Neural cell (in vitro differentiated cells): ENCODE measurements around the gene ZFP36L2. TPM values are rescaled to one million over a fixed set of nuclear protein-coding genes. Genes with fewer than 3 reads are reported as not detected.

Experiments
- H2AFZ ChIP-seq: fragments of 200-600, 300-800 bp; sonication (generic), shearing (Covaris generic); 2 replicates; pipeline ENCODE4 v1.6.0; 2014; ENCODE audit warnings: low read depth, mild to moderate bottlenecking, antibody characterized with exemption, low read length, moderate library complexity
- H3F3A ChIP-seq: fragments of 200-600 bp; shearing (Covaris generic); 2 replicates; pipeline ENCODE4 v1.6.1; 2016; ENCODE audit warnings: mild to moderate bottlenecking, moderate library complexity, mixed read lengths, antibody characterized with exemption, low read length; ENCODE audit not compliant: insufficient read depth, poor library complexity, severe bottlenecking
- H3K27ac ChIP-seq: fragments of 200-600, 300-800 bp; sonication (generic), shearing (Covaris generic); 2 replicates; pipeline ENCODE4 v1.5.1; 2014; ENCODE audit warnings: mild to moderate bottlenecking, low read length, moderate library complexity
- H3K27me3 ChIP-seq: fragments of 300-800, 200-600 bp; sonication (generic), shearing (Covaris generic); 2 replicates; pipeline ENCODE4 v1.6.0; 2014; ENCODE audit warnings: mild to moderate bottlenecking, low read depth, low read length, moderate library complexity; ENCODE audit not compliant: insufficient read depth
- H3K36me3 ChIP-seq: fragments of 300-800, 200-600 bp; sonication (generic), shearing (Covaris generic); 2 replicates; pipeline ENCODE4 v1.5.1; 2014; ENCODE audit warnings: mild to moderate bottlenecking, antibody characterized with exemption, low read length, moderate library complexity; ENCODE audit not compliant: insufficient read depth
- H3K4me2 ChIP-seq: fragments of 300-800, 200-600 bp; sonication (generic), shearing (Covaris generic); 2 replicates; pipeline ENCODE4 v1.6.0; 2014; ENCODE audit warnings: mild to moderate bottlenecking, low read length
- H3K4me3 ChIP-seq: fragments of 300-800, 200-600 bp; sonication (generic), shearing (Covaris generic); 2 replicates; pipeline ENCODE4 v1.5.1; 2014; ENCODE audit warnings: mild to moderate bottlenecking, low read length, moderate library complexity
- H3K79me2 ChIP-seq: fragments of 200-600 bp; shearing (Covaris generic); replicated peaks from 2 replicates; pipeline ENCODE4 v1.6.0; 2014; ENCODE audit warnings: mild to moderate bottlenecking, low read length, moderate library complexity; ENCODE audit not compliant: insufficient read depth
- H3K9ac ChIP-seq: fragments of 300-800, 200-600 bp; sonication (generic), shearing (Covaris generic); 2 replicates; pipeline ENCODE4 v1.6.1; 2016; ENCODE audit warnings: mild to moderate bottlenecking, low read length, mixed read lengths
- H3K9me2 ChIP-seq: fragments of 200-600 bp; shearing (Covaris generic); 2 replicates; pipeline ENCODE4 v1.6.1; 2016; ENCODE audit warnings: mild to moderate bottlenecking, low read length, mixed read lengths; ENCODE audit not compliant: insufficient read depth
- H3K9me3 ChIP-seq: fragments of 200-600, 300-800 bp; sonication (generic), shearing (Covaris generic); 2 replicates; pipeline ENCODE4 v1.6.1; 2016; ENCODE audit warnings: mild to moderate bottlenecking, mixed run types, low read length, moderate library complexity, mixed read lengths
- H4K20me1 ChIP-seq: fragments of 200-600 bp; shearing (Covaris generic); 2 replicates; pipeline ENCODE4 v1.6.1; 2016; ENCODE audit warnings: mild to moderate bottlenecking, mixed run types; ENCODE audit not compliant: insufficient read depth
- CTCF ChIP-seq: fragments of 450-650 bp; IDR thresholded peaks from 2 replicates; pipeline ENCODE4 v1.5.1; 2014; ENCODE audit warnings: antibody characterized with exemption, mild to moderate bottlenecking, moderate library complexity; ENCODE audit not compliant: poor library complexity, severe bottlenecking
- EP300 ChIP-seq: fragments of 450-650 bp; conservative IDR thresholded peaks from 2 replicates; pipeline ENCODE4 v1.6.1; 2014; ENCODE audit warnings: antibody characterized with exemption, mild to moderate bottlenecking, moderate library complexity; ENCODE audit not compliant: poor library complexity, severe bottlenecking
- EZH2 ChIP-seq: fragments of 200-600, 300-800 bp; shearing (Covaris generic), sonication (generic); IDR thresholded peaks from 2 replicates; pipeline ENCODE4 v1.6.1; 2014; ENCODE audit warnings: antibody characterized with exemption, low read length, borderline replicate concordance, mild to moderate bottlenecking; ENCODE audit not compliant: insufficient read depth, poor library complexity, severe bottlenecking
- MXI1 ChIP-seq: fragments of 450-650 bp; conservative IDR thresholded peaks from 2 replicates; pipeline ENCODE4 v1.6.1; 2014; ENCODE audit warnings: antibody characterized with exemption, mild to moderate bottlenecking; ENCODE audit not compliant: poor library complexity, severe bottlenecking
- POLR2AphosphoS5 ChIP-seq: IDR thresholded peaks from 2 replicates; pipeline ENCODE4 v1.6.1; 2012
- RAD21 ChIP-seq: fragments of 450-650 bp; conservative IDR thresholded peaks from 2 replicates; pipeline ENCODE4 v1.6.1; 2014; ENCODE audit warnings: antibody characterized with exemption, mild to moderate bottlenecking, moderate library complexity
- SMC3 ChIP-seq: fragments of 450-650 bp; conservative IDR thresholded peaks from 2 replicates; pipeline ENCODE4 v1.6.1; 2014; ENCODE audit warnings: antibody characterized with exemption, mild to moderate bottlenecking, moderate library complexity; ENCODE audit not compliant: poor library complexity
- TAF1 ChIP-seq: IDR thresholded peaks from 2 replicates; pipeline ENCODE4 v1.6.1; 2012; ENCODE audit warnings: low read depth
- polyA plus RNA-seq: library from polyadenylated mRNA; depleted of rRNA; stranded (reverse); fragments of >200 nt; gene quantifications from 2 replicates; pipeline ENCODE4 v1.2.3, GENCODE V29; 2014
- TF ChIP-seq, protein P1 (sequence below): IDR thresholded peaks from 2 replicates; pipeline ENCODE4 v1.6.1; 2012; ENCODE audit warnings: borderline replicate concordance

Gene ZFP36L2
- polyA plus RNA-seq, 1 donor from 2014 or later = 0.33 TPM

DNA sequence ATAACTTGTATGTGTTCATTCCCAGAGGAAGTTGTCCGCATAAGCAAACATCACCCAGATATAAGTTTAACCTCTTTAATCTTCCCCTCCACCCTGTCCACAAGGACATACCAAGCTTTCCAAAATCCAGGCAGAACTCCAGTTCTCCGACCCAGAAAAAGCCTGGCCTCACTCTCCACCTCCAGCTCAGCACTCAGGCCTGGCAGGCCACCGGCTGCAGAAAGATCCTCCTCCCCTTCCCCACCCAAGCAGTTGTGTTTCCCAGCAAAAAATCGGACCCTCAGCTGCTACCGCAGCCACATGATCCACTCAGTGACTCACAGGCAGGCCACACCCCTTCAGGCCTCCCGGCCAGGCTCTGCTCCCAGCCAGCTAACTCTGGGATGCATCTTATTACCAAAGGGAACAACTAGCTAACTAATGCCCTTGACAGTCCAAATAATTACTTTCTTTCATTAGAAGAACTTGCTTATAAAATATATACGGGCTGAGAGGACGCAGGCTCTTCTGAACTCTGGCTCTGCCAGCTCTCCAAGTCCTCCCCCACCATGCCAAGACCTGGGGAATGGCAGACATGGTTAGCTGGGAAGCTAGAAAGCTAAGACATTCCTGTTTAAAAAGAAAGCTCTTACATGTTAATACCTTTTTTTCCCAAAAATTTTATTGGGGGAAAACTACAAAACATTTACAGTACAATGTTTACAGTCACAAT is 4.5 kb downstream of the ZFP36L2 start:
- Histone ChIP-seq H3K9ac (no peak overlapping the region), H3K27ac (no peak overlapping the region), H4K20me1 (no peaks in the 10 kb centered on the region), H3K9me2 (no peaks in the 10 kb centered on the region), H3K79me2 (peaks cover 9% of the 10 kb centered on the region), H3F3A (peaks cover 6% of the 10 kb centered on the region), H3K9me3 (peaks cover 8% of the 10 kb centered on the region), H3K4me2 (no peak overlapping the region), H2AFZ (no peak overlapping the region), H3K4me3 (no peak overlapping the region), H3K27me3 (peaks cover 32% of the 10 kb centered on the region), H3K36me3 (no peaks in the 10 kb centered on the region)
- TF ChIP-seq TAF1 (no peak), EP300 (no peak), CTCF (no peak), EZH2 (no peak), MXI1 (no peak), RAD21 (no peak), SMC3 (no peak), POLR2AphosphoS5 (no peak)
- TF ChIP-seq, protein P1, sequence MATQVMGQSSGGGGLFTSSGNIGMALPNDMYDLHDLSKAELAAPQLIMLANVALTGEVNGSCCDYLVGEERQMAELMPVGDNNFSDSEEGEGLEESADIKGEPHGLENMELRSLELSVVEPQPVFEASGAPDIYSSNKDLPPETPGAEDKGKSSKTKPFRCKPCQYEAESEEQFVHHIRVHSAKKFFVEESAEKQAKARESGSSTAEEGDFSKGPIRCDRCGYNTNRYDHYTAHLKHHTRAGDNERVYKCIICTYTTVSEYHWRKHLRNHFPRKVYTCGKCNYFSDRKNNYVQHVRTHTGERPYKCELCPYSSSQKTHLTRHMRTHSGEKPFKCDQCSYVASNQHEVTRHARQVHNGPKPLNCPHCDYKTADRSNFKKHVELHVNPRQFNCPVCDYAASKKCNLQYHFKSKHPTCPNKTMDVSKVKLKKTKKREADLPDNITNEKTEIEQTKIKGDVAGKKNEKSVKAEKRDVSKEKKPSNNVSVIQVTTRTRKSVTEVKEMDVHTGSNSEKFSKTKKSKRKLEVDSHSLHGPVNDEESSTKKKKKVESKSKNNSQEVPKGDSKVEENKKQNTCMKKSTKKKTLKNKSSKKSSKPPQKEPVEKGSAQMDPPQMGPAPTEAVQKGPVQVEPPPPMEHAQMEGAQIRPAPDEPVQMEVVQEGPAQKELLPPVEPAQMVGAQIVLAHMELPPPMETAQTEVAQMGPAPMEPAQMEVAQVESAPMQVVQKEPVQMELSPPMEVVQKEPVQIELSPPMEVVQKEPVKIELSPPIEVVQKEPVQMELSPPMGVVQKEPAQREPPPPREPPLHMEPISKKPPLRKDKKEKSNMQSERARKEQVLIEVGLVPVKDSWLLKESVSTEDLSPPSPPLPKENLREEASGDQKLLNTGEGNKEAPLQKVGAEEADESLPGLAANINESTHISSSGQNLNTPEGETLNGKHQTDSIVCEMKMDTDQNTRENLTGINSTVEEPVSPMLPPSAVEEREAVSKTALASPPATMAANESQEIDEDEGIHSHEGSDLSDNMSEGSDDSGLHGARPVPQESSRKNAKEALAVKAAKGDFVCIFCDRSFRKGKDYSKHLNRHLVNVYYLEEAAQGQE = no peak

GRCh38 chr2:43221124-43221762 is 5.2 kb downstream of the ZFP36L2 start:
- H3K4me3 ChIP-seq = no peak overlapping the region
- H3K9ac ChIP-seq = no peak overlapping the region
- TF ChIP-seq SMC3 (no peak), RAD21 (no peak), EP300 (no peak), MXI1 (no peak), TAF1 (no peak), CTCF (no peak), POLR2AphosphoS5 (no peak), EZH2 (no peak)
- TF ChIP-seq, protein P1 = no peak
- H3K79me2 ChIP-seq = peaks cover 9% of the 10 kb centered on the region
- no peaks in the 10 kb centered on the region for H4K20me1 ChIP-seq
- no peak overlapping the region for H3K27ac ChIP-seq
- H3K9me2 ChIP-seq = no peaks in the 10 kb centered on the region
- no peaks in the 10 kb centered on the region for H3K36me3 ChIP-seq
- H3F3A ChIP-seq = peaks cover 6% of the 10 kb centered on the region
- no peak overlapping the region for H3K4me2 ChIP-seq
- no peak overlapping the region for H2AFZ ChIP-seq
- peaks cover 8% of the 10 kb centered on the region for H3K9me3 ChIP-seq
- peaks cover 27% of the 10 kb centered on the region for H3K27me3 ChIP-seq
